GM12891 (cell line): ENCODE results near the gene MTRF1L.
"Not testable (repeated sequence)": the region's sequence is repeated elsewhere in the genome, so short reads cannot be mapped to it uniquely, and the experiment has no call there.

Experiments used
- DNase-seq: peaks from one replicate; pipeline ENCODE4 v3.0.0; 2011; ENCODE audit warnings: low spot score; ENCODE audit not compliant: insufficient read length
- FAIRE-seq: peaks from 2 replicates; lab custom pipeline; 2011; peaks lifted over from hg19 to GRCh38; lab: Jason Lieb, UNC
- PAX5 ChIP-seq: IDR thresholded peaks from 2 replicates; pipeline ENCODE4 v1.6.1; 2011; ENCODE audit warnings: low read length, moderate library complexity, mild to moderate bottlenecking; ENCODE audit not compliant: insufficient read depth, severe bottlenecking
- POLR2A ChIP-seq: IDR thresholded peaks from 2 replicates; pipeline ENCODE4 v1.6.1; 2011; ENCODE audit warnings: low read depth, low read length, control low read depth
- POLR2AphosphoS5 ChIP-seq: IDR thresholded peaks from 2 replicates; pipeline ENCODE4 v1.6.1; 2011; ENCODE audit warnings: low read depth, low read length, control low read depth
- POU2F2 ChIP-seq: IDR thresholded peaks from 2 replicates; pipeline ENCODE4 v1.6.1; 2011; ENCODE audit warnings: low read depth, mild to moderate bottlenecking, control low read depth, low read length, moderate library complexity
- SPI1 ChIP-seq: IDR thresholded peaks from 2 replicates; pipeline ENCODE4 v1.6.1; 2011; ENCODE audit warnings: low read depth, low read length, control low read depth
- TAF1 ChIP-seq: IDR thresholded peaks from 2 replicates; pipeline ENCODE4 v1.6.1; 2011; ENCODE audit warnings: low read depth, low read length, control low read depth

The MTRF1L gene

DNA sequence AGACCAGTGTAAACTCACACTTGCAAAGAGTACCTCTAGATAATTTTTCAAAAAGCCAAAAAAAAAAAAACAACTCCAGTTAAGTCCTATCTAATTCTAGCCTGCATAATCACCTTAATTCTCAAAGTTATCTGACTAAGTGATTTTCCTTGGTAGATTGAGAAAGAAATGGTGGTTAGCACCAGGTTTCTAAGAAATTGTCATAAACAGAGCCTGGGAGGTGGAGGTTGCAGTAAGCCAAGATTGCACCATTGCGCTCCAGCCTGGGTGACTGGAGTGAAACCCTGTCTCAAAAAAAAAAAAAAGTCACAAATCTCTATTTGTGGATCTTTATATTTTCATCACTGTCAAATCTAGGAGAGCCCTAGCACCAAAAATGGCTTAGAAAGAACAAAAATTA is 28.6 kb downstream of the MTRF1L start:
- TF ChIP-seq POU2F2 (no peak), POLR2AphosphoS5 (no peak), TAF1 (no peak), SPI1 (no peak), PAX5 (no peak), POLR2A (no peak)
- no peak for FAIRE-seq
- no peak for DNase-seq

DNA sequence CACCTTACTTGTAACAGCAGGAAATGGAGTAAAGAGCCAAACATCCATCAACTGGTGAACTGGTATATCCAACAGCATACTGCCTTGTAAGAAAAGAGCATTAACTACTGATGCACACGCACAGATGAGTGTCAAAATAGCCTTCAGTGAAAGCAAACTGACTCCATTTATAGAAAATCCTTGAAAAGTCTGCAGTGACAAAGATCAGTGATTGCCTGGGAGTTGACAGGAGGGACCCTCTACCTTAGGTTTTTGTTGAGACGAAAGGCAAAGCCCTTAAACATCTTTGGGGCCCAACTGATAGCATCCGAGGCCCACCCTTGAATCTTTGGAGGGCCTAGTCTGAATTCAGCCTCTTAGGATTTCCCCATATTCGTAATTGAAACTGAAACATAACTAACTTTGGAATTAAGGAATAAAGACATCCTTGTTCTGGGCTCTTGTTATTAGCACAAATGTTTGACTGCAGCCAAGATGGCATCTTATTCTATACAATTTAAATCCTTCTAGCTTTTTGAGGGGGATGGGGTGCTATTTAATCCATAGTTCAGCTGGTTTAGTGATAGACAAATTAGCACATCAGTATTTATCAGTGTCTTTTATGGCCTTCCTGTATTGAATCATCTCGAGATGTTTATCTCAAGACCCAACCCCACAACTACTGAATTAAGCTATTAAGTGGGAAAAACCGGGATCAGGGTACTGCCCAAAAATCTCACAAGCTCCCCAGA is 32.7 kb downstream of the MTRF1L start:
- TF ChIP-seq POLR2AphosphoS5 (peak; percentile 57), POU2F2 (no peak)
- DNase-seq (no peak), FAIRE-seq (no peak)

GRCh38 chr6:152966168-152966894 is 36.2 kb downstream of the MTRF1L start:
- DNase-seq, FAIRE-seq: not testable (repeated sequence)

- FAIRE-seq, result no peak
- no peak for TF ChIP-seq POLR2A
- TF ChIP-seq POU2F2, result no peak
- DNase-seq, result no peak
Measured at GRCh38 chr6:152959333-152959732, 43.2 kb downstream of the MTRF1L start.

DNA sequence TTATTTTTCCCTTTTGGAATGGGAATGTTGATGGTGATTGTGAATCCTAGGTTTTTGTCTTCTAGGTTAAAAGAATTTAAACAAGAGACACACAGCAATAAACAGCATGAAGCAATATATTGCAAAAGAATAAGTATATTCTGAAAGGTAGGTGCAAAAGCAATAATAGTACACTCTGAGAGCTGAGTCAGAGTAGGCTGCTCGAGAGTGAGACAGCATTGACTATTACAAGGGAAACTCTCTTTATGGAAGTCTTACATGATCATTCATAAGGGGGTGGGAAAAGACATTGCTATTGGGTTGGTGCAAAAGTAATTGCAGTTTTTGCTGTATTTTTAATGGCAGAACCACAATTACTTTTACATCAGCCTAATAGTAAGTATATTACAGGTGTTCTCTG is 44.7 kb downstream of the MTRF1L start:
- FAIRE-seq (no peak), DNase-seq (no peak)
- no peak for TF ChIP-seq PAX5
- no peak for TF ChIP-seq TAF1
- no peak for TF ChIP-seq SPI1
- TF ChIP-seq POLR2A, result no peak
- no peak for TF ChIP-seq POLR2AphosphoS5
- no peak for TF ChIP-seq POU2F2

GRCh38 chr6:152954443-152954842 is 48.1 kb downstream of the MTRF1L start:
- FAIRE-seq (no peak), DNase-seq (no peak)
- no peak for TF ChIP-seq SPI1
- TF ChIP-seq POLR2A, result no peak
- TF ChIP-seq POLR2AphosphoS5, result no peak
- no peak for TF ChIP-seq POU2F2
- no peak for TF ChIP-seq PAX5
- no peak for TF ChIP-seq TAF1

DNA sequence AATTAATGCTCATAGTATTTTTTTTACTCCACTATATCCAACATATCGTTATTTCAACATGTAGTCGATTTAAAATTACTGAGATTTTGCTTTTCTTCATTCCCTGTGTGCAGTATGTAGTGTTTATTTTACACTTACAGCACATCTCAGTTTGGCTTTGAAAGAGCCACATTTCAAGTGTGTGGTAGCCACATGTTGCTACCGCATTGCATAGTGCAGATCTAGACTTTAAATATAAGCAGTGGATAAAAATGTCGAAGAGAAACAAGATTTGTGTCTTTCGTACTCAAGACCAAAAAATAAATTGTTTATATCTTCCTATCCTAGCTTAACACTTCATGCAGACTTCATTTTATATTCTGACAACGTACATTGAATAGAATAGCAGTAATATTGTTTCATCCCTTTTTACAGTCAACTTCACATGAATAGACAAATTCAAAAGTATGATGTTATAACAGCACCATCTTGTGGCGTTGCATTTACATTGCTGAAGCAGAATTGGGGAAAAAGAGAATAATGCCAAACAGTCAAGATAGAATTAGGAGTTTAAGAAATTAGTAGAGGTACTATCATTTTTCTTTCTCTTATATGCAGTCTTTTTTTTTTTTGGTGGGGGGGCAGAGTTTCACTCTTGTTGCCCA is 49.5 kb downstream of the MTRF1L start:
- no peak for FAIRE-seq
- no peak for DNase-seq
- no peak for TF ChIP-seq PAX5
- no peak for TF ChIP-seq POU2F2
- TF ChIP-seq SPI1, result no peak
- TF ChIP-seq POLR2AphosphoS5, result no peak
- TF ChIP-seq POLR2A, result no peak
- no peak for TF ChIP-seq TAF1

- FAIRE-seq (no peak), DNase-seq (no peak)
- TF ChIP-seq PAX5 (no peak), POLR2A (no peak), POLR2AphosphoS5 (no peak)
Measured at GRCh38 chr6:152952045-152952444, 50.5 kb downstream of the MTRF1L start.

DNA sequence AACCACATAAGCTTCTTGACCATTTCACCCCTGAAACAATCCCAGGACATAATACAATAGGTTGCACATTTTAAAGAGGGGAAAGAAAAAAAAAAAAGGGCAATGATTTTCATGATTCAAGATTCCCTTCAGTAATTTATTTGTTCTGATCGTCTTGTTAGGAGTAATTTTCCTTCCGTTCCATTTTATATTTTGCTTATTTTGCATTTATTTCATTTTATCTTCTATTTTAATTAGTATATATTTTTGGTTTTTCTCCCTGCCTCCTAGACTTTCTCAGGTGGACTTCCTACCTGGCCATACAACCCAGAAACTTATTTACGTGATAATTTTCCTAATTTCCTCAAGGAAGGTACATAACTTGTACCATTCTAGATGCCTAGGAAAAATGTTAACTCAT is 52.3 kb downstream of the MTRF1L start:
- DNase-seq (no peak), FAIRE-seq (no peak)
- TF ChIP-seq POLR2AphosphoS5, result no peak
- TF ChIP-seq SPI1, result no peak
- TF ChIP-seq TAF1, result no peak
- TF ChIP-seq POLR2A, result no peak
- TF ChIP-seq PAX5, result no peak
- TF ChIP-seq POU2F2, result no peak

DNA sequence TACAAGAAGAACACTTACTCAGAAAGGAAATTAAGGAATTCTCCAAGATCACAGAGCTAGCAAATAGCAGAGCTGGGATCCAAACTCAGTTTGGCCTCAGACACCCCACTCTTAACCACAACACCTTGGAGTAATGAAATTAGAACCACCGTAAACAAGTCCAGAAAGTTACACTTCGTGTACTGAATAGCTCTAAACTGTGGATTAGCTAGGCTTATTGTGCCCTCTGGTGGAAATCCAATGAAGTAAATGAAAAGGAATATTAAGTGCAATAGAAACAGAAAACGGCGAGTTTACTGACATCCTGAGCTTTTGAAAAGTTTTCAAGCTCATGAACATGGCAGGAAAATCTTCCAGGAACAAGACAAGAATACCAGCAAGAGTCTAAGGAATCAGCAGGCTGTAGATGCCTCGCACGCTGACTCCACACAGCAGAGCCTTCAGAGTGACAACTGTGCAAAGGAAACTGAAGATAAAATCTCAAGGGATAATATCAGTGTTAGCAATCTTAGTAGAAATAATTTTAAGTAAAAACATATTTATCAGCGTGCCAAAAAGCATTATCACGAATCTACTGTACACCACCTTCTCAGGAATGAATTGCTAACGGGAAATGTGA is 54.2 kb downstream of the MTRF1L start:
- peak; percentile 74 for FAIRE-seq
- no peak for DNase-seq
- TF ChIP-seq TAF1, result no peak
- TF ChIP-seq SPI1, result no peak
- TF ChIP-seq POLR2AphosphoS5, result no peak
- no peak for TF ChIP-seq POLR2A
- no peak for TF ChIP-seq POU2F2

- TF ChIP-seq SPI1 (no peak), TAF1 (no peak), POU2F2 (no peak), PAX5 (no peak), POLR2A (no peak), POLR2AphosphoS5 (no peak)
- FAIRE-seq (no peak), DNase-seq (no peak)
Measured at GRCh38 chr6:152946995-152947394, 55.5 kb downstream of the MTRF1L start.

- no peak for TF ChIP-seq POLR2A
- TF ChIP-seq TAF1, result no peak
- no peak for TF ChIP-seq POLR2AphosphoS5
- no peak for TF ChIP-seq PAX5
- TF ChIP-seq POU2F2, result no peak
- TF ChIP-seq SPI1, result no peak
- FAIRE-seq (no peak), DNase-seq (no peak)
Measured at GRCh38 chr6:152946484-152946883, 56.0 kb downstream of the MTRF1L start.
